Measurements from ENCODE around the gene ADISSP. TPM values are rescaled to one million over a fixed set of nuclear protein-coding genes. Genes with fewer than 3 reads are reported as not detected.

ADISSP gene
- total RNA-seq, 1 experiment from 2014 or later = 27.3 TPM

GRCh38 chr20:3733119-3733995 is 34.2 kb downstream of the ADISSP start:
- H3K27me3 Mint-ChIP-seq (ENCODE audit: unreplicated experiment) = peaks cover 60% of the 10 kb centered on the region
- H3K27ac Mint-ChIP-seq (ENCODE audit: unreplicated experiment) = no peak overlapping the region
- BruUV-seq (replicated peaks) = no TSS peak
- no peaks in the 10 kb centered on the region for H3K9me3 Mint-ChIP-seq (ENCODE audit: low read depth, unreplicated experiment)
- no peaks in the 10 kb centered on the region for H3K36me3 Mint-ChIP-seq (ENCODE audit: insufficient read depth, unreplicated experiment)
- CTCF ChIA-PET = no interaction called here
- TF ChIP-seq CTCF (IDR thresholded peaks at IDR 0.05; ENCODE audit: unreplicated experiment) = no peak
- intact Hi-C loops (cut with micrococcal nuclease; ENCODE audit: unreplicated experiment) = no loop called here
- no peak for DNase-seq
- H3K4me1 Mint-ChIP-seq (ENCODE audit: low read depth, unreplicated experiment) = no peaks in the 10 kb centered on the region
- no peak overlapping the region for H3K4me3 Mint-ChIP-seq (ENCODE audit: low read depth, unreplicated experiment)

GRCh38 chr20:3732327-3733118 is 35.0 kb downstream of the ADISSP start, which contains the start of gene HSPA12B:
HSPA12B (plus strand) TSS chr20:3732685; CDS start chr20:3738675, 5,990 bp downstream.
- no peak for TF ChIP-seq CTCF (IDR thresholded peaks at IDR 0.05; ENCODE audit: unreplicated experiment)
- no peaks in the 10 kb centered on the region for H3K9me3 Mint-ChIP-seq (ENCODE audit: low read depth, unreplicated experiment)
- no peaks in the 10 kb centered on the region for H3K36me3 Mint-ChIP-seq (ENCODE audit: insufficient read depth, unreplicated experiment)
- no peak for DNase-seq
- no peak within 1 kb of the TSS for H3K4me3 Mint-ChIP-seq (ENCODE audit: low read depth, unreplicated experiment)
- H3K27me3 Mint-ChIP-seq (ENCODE audit: unreplicated experiment) = peaks cover 64% of the 10 kb centered on the region
- H3K4me1 Mint-ChIP-seq (ENCODE audit: low read depth, unreplicated experiment) = no peaks in the 10 kb centered on the region
- BruUV-seq (replicated peaks) = no TSS peak
- CTCF ChIA-PET = no interaction called here
- intact Hi-C loops (cut with micrococcal nuclease; ENCODE audit: unreplicated experiment) = no loop called here
- H3K27ac Mint-ChIP-seq (ENCODE audit: unreplicated experiment) = no peak within 1 kb of the TSS

GRCh38 chr20:3731944-3732326 is 35.6 kb downstream of the ADISSP start:
- Mint-ChIP-seq H3K36me3 (ENCODE audit: insufficient read depth, unreplicated experiment) (no peaks in the 10 kb centered on the region), H3K4me3 (ENCODE audit: low read depth, unreplicated experiment) (no peak overlapping the region), H3K27ac (ENCODE audit: unreplicated experiment) (no peak overlapping the region), H3K9me3 (ENCODE audit: low read depth, unreplicated experiment) (no peaks in the 10 kb centered on the region), H3K4me1 (ENCODE audit: low read depth, unreplicated experiment) (no peaks in the 10 kb centered on the region), H3K27me3 (ENCODE audit: unreplicated experiment) (peaks cover 64% of the 10 kb centered on the region)
- CTCF ChIA-PET = no interaction called here
- DNase-seq = no peak
- intact Hi-C loops (cut with micrococcal nuclease; ENCODE audit: unreplicated experiment) = no loop called here
- no peak for TF ChIP-seq CTCF (IDR thresholded peaks at IDR 0.05; ENCODE audit: unreplicated experiment)
- BruUV-seq (replicated peaks) = no TSS peak

- H3K4me1 Mint-ChIP-seq (ENCODE audit: low read depth, unreplicated experiment) = no peaks in the 10 kb centered on the region
- no peak overlapping the region for H3K4me3 Mint-ChIP-seq (ENCODE audit: low read depth, unreplicated experiment)
- BruUV-seq (replicated peaks) = no TSS peak
- H3K27me3 Mint-ChIP-seq (ENCODE audit: unreplicated experiment) = peaks cover 66% of the 10 kb centered on the region
- CTCF ChIA-PET = interaction anchor here (0.8 kb wide), 1 partner anchor 13 kb away, joined by 3 read pairs; no protein-coding TSS in a partner anchor
- H3K9me3 Mint-ChIP-seq (ENCODE audit: low read depth, unreplicated experiment) = no peaks in the 10 kb centered on the region
- no peak overlapping the region for H3K27ac Mint-ChIP-seq (ENCODE audit: unreplicated experiment)
- no peak for TF ChIP-seq CTCF (IDR thresholded peaks at IDR 0.05; ENCODE audit: unreplicated experiment)
- no peaks in the 10 kb centered on the region for H3K36me3 Mint-ChIP-seq (ENCODE audit: insufficient read depth, unreplicated experiment)
- intact Hi-C loops (cut with micrococcal nuclease; ENCODE audit: unreplicated experiment) = no loop called here
- no peak for DNase-seq
Measured at GRCh38 chr20:3730803-3731672, 36.5 kb downstream of the ADISSP start.

Measured in Calu3 (cell line).